CMK (cell line): Measurements from ENCODE around the gene NGRN.
"Not testable (repeated sequence)": the region's sequence is repeated elsewhere in the genome, so short reads cannot be mapped to it uniquely, and the experiment has no call there.

ENCODE experiments used
- DNase-seq: peaks from one replicate; pipeline ENCODE4 v3.0.0-alpha.2; 2010; ENCODE audit warnings: low read depth

The NGRN gene

DNA sequence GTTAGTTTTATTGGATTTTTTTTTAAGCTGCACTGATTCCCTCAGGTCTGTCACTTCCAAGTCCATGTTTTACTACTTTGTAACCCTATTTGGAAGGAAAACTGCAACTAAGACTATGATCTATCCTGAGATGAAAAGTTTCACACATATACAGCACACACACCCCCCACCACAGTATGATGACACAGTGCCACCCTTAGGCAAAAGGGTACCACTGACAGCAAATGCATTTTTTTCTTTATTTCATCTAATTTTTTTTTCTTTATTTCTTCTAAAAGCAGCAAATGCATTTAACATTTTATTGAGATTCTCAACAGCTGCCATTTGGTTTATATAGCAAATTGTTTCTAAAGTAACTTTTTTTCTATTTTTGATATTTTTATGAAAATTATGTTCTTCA, 21.2 kb downstream of the NGRN start:
- DNase-seq: no peak

- DNase-seq: no peak
These were observed 21.6 kb downstream of the NGRN start for GRCh38 chr15:90287101-90287500.

GRCh38 chr15:90287946-90288345, 22.5 kb downstream of the NGRN start:
- no peak for DNase-seq

GRCh38 chr15:90291679-90292356, 26.3 kb downstream of the NGRN start:
- DNase-seq: no peak

DNA sequence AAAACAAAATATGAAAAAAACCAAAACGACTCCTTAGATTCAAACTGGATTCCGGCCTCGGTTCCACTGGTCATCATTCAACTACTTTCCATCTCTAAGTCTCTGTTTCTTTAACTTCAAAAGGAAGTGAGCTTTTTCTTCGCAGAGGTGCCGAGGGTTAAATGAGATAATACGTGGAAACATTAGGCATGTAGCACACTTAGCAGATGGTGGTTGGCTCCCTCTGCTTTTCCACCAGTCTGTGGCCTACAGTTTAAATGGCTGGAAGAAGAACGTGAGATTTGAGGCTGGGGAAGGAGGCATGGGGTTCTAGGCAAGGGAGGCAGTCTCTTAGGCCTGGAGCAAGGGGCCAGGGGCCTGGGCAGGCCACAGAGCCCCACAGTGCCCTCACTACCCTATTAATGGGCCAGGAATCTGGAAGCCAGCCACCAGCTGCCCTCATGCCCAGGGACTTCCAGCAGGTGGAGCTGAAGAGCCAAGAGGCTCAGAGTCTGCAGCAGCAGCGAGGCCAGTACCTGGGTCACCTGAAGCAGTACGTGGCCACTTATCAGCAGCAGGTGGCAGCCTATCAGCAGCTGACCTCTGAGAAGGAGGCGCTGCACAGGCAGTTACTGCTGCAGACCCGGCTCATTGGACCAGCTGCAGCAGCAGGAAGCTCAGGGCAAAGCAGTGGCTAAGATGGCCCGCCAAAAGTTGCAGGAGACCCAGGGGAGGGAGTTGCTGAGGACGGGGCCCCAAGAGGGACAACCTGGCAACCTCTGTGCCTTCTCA, 27.8 kb downstream of the NGRN start:
- DNase-seq: not testable (repeated sequence)

- no peak for DNase-seq
These were observed 28.7 kb downstream of the NGRN start for GRCh38 chr15:90294159-90294558.

DNA sequence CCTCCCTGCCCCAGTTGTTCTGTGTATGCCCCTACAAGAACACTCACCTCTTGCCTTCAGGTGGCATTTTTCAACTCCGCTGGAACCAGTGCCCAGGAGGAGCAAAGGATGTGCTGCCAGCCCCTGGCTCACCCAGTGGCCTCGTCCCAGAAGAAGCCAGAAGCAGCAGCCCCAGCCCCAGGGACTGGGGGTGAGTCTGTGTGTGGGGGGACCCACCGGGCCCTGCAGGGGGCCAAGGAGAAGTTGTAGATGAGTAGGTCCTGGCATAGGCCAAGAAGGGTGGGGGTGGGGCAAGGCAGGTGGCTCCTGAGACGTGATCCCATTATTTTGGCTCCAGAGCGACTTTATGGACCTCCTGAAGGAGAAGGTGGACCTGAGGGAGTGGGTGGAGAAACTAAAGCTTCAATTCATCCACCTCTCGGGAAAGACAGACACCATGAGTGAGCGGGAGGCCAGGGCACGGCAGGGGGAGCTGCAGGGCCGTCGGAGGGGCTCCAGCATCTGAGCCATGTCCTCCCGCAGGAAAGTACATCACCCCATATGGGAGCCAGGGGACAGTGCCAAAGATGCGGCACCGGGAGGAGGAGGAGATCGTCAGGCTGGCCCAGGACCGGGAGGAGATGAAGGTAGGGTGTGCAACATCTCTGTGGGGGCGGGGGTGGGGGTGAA, 29.3 kb downstream of the NGRN start:
- no peak for DNase-seq

DNA sequence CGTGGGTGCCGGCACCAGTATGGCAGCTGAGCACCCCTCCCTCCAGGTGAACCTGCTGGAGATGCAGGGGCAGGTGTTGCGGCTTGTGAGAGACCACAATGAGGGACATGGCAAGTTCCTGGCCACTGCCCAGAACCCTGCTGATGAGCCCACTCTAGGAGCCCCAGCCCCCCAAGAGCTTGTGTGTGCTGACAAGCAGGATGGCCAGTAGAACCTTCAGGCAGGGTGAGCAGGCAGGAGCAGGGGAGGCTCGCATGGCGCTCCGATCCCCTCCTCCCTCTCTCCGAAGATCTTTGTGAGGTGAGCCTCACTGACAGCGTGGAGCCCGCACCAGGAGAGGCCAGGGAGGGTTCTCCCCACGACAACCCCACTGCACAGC, 29.8 kb downstream of the NGRN start:
- DNase-seq: no peak

DNA sequence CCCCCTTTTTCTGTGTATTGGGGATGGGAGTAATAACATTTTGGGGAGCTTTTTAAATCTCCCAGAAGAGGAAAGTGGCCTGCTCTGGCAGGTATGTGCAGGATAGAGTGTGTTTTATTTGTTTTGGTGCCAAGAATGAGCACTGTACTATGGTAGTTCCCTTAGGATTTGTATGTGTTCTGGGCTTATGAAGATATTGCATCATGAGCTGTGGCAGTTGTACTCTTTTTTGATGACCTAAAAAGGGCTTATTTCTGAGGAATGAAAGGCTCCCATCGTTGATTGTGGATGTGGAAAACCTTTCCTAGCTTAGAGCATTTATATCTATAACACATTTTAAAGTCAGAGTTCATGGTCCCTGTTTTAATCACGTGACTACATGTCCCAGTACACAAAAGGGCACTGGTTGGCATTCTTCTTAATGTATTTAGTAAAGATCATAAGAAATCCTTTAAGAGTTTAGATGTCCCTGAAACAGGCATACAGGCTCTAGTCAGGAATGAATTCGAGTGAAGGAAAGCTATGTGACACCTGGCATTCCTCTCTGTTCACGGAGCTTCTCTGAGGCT, 30.9 kb downstream of the NGRN start:
- DNase-seq: not testable (repeated sequence)

DNA sequence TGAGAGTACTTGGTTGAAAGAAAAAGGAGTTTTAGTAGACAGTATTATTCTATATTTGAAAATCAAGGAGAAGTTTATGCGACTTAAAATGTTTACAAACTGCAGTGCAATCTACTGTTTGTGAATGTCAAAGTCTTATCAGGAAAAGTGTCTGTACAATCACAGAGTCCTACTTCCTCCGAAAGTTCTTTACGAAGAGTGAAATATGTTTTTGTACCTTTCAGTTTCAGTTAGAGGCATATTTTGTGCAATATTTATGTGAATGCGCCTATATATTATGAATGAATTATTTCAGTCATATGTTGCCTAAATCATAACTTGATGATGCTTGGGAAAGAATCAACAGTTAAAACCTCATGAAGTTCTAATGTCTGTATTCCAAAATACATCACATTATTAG, 31.5 kb downstream of the NGRN start:
- DNase-seq: no peak

DNA sequence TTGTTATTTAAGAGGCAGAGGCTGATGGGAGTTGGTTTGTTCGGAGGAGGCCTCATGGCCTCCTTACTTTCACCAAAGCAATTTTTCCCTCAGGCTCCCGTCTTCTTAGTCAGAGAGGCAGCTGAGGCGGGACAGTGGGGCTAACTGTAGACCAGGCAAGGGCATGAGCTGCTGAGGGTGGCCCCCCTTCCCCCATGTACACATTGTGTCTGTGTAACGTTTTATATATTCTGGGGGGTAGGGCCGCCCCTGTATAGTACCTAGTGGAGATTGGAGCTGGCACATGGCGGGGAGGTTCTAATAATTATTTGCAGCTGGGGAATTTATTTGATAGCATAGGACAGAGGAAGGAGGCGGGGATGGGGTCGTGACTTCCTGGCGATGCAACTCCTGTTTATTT, 35.1 kb downstream of the NGRN start:
- no peak for DNase-seq

DNA sequence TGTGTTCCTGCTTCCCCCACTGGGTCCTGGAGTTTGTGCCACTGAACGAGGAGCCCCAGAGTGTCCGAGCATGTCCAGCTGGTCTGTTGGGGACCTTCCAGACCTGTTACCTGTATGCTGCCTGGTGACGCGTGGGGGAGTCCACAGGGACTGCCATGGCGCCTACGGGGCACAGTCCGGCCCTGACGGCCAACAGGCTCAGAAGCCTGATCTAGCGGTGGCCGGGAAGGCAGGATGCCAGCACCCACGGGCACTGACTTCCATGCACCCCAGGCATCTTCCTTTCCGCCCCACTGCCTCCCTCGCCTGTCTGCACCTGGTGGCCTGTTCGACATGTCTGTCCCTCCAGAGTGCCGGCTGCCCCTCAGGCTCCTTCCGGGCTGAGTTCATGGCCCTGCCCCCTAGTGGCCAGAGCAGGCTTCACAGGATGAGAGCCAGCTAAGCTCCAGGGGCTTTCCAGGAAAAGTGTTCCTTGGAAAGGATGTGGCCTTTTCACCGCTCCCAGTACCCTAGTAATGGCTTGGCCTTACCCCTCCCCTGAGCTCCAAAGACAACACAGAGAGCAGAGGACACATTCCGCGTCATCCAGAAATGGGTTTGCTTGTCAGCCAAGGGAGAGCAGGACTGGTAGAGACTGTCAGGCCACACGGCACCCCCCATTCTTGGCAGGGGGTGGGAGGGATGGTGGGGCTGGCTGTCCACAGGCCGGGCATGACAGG, 35.7 kb downstream of the NGRN start:
- no peak for DNase-seq

- no peak for DNase-seq
These were observed 36.3 kb downstream of the NGRN start for GRCh38 chr15:90301707-90302300.

GRCh38 chr15:90305355-90305754, 39.9 kb downstream of the NGRN start:
- DNase-seq: not testable (repeated sequence)

DNA sequence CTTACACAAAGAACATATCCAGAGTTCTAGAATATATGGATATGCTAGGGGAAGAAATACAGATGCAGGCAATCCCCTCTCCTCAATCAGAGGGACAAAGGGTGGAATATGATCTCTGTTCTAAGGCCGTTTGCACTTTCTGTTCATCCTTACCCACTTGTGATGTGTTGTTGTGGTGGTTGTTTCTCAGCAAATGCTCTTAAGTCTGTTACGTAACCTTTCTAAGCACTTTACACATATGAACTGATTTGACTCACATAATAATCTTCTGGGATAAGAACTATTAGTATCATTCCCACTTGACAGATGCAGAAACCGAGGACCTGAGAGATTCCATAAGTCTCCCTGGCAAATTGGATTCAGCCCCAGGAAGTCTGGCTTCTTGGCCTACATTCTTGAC, 40.5 kb downstream of the NGRN start:
- DNase-seq: no peak

GRCh38 chr15:90306560-90306959, 41.1 kb downstream of the NGRN start:
- no peak for DNase-seq

GRCh38 chr15:90307661-90308060, 42.2 kb downstream of the NGRN start:
- DNase-seq: no peak

GRCh38 chr15:90309020-90309419, 43.5 kb downstream of the NGRN start:
- no peak for DNase-seq

- DNase-seq: no peak
These were observed 50.0 kb downstream of the NGRN start for GRCh38 chr15:90315278-90315982.

GRCh38 chr15:90316139-90316538, 50.7 kb downstream of the NGRN start:
- no peak for DNase-seq

DNA sequence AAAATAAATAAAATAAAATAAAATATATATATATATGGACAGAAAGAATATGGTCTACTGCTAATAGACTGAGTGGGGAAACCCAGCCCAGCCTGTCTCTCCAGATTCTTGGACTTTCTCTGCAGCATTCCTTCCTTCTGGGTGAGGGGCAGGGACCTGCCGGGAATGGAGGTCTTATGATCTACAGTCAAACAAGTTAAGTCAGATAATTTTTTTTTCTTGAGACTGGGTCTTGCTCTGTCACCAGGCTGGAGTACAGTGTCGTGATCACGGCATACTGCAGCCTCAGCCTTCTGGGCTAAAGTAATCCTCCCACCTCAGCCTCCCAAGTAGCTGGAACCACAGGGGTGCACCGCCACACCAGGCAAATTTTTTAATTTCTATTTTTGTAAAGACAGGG, 53.1 kb downstream of the NGRN start:
- DNase-seq: no peak
